HepG2 (cell line): ENCODE data around the gene C10orf143.

Experiments used
- ELF4 ChIP-seq: sonication (generic); formaldehyde crosslinking; IDR thresholded peaks from 2 replicates; pipeline ENCODE4 v1.5.0; 2020; ENCODE audit warnings: missing genetic modification reagents, mild to moderate bottlenecking, moderate library complexity, borderline replicate concordance
- GTF2F1 ChIP-seq: fragments of 150-350 bp; IDR thresholded peaks from 2 replicates; pipeline ENCODE4 v1.6.1; 2014; ENCODE audit warnings: low read length
- MAX ChIP-seq: IDR thresholded peaks from 2 replicates; pipeline ENCODE4 v1.6.1; 2012; ENCODE audit warnings: inconsistent platforms
- ZNF740 ChIP-seq: sonication (generic); formaldehyde crosslinking; IDR thresholded peaks from 2 replicates; pipeline ENCODE4 v1.4.0; 2020; ENCODE audit warnings: missing genetic modification reagents

- no peak for TF ChIP-seq ZNF740 (CRISPR knock-in tag)
- TF ChIP-seq GTF2F1 = no peak
- TF ChIP-seq MAX = no peak
- TF ChIP-seq ELF4 = no peak
Observed at GRCh38 chr10:130017631-130018022, 93.0 kb downstream of the C10orf143 start.
